ENCODE results near the gene ZNF823. TPM values are rescaled to one million over a fixed set of nuclear protein-coding genes. Genes with fewer than 3 reads are reported as not detected.

The ZNF823 gene
- polyA plus RNA-seq, 1 donor from 2014 or later, result 7.8 TPM

GRCh38 chr19:11685676-11686650 lies 52.8 kb downstream of the ZNF823 start:
- Histone ChIP-seq H3K9me2 (ENCODE audit: insufficient read depth, low read length) (no peaks in the 10 kb centered on the region), H4K20me1 (ENCODE audit: insufficient read depth) (no peaks in the 10 kb centered on the region), H3K27ac (ENCODE audit: low read length) (no peak overlapping the region), H3K9ac (ENCODE audit: low read length) (no peak overlapping the region), H3K4me3 (ENCODE audit: low read length) (no peak overlapping the region), H3K27me3 (ENCODE audit: insufficient read depth, low read depth, low read length) (no peaks in the 10 kb centered on the region), H3K4me2 (ENCODE audit: low read length) (no peak overlapping the region), H3K9me3 (ENCODE audit: low read length) (peaks cover 12% of the 10 kb centered on the region), H3K36me3 (ENCODE audit: insufficient read depth, low read length) (peaks cover 10% of the 10 kb centered on the region), H3F3A (ENCODE audit: insufficient read depth, low read length, poor library complexity, severe bottlenecking) (no peaks in the 10 kb centered on the region), H3K79me2 (replicated peaks; ENCODE audit: insufficient read depth, low read length) (no peaks in the 10 kb centered on the region), H2AFZ (ENCODE audit: low read depth, low read length) (no peak overlapping the region)
- TF ChIP-seq MXI1 (conservative IDR thresholded peaks at IDR 0.05; ENCODE audit: poor library complexity, severe bottlenecking) (no peak), RAD21 (conservative IDR thresholded peaks at IDR 0.05) (no peak), EZH2 (IDR thresholded peaks at IDR 0.05; ENCODE audit: borderline replicate concordance, insufficient read depth, low read length, poor library complexity, severe bottlenecking) (no peak), EP300 (conservative IDR thresholded peaks at IDR 0.05; ENCODE audit: poor library complexity, severe bottlenecking) (no peak), REST (IDR thresholded peaks at IDR 0.05; ENCODE audit: borderline replicate concordance) (no peak), POLR2AphosphoS5 (IDR thresholded peaks at IDR 0.05) (no peak), SMC3 (conservative IDR thresholded peaks at IDR 0.05; ENCODE audit: poor library complexity) (no peak), TAF1 (IDR thresholded peaks at IDR 0.05; ENCODE audit: low read depth) (no peak), CTCF (IDR thresholded peaks at IDR 0.05; ENCODE audit: poor library complexity, severe bottlenecking) (no peak)

GRCh38 chr19:11684987-11685675 lies 53.6 kb downstream of the ZNF823 start:
- no peaks in the 10 kb centered on the region for H3K9me2 ChIP-seq (ENCODE audit: insufficient read depth, low read length)
- H3K4me3 ChIP-seq (ENCODE audit: low read length), result no peak overlapping the region
- H3K9ac ChIP-seq (ENCODE audit: low read length), result no peak overlapping the region
- TF ChIP-seq CTCF (IDR thresholded peaks at IDR 0.05; ENCODE audit: poor library complexity, severe bottlenecking) (no peak), EP300 (conservative IDR thresholded peaks at IDR 0.05; ENCODE audit: poor library complexity, severe bottlenecking) (no peak)
- H3K36me3 ChIP-seq (ENCODE audit: insufficient read depth, low read length), result peaks cover 10% of the 10 kb centered on the region
- no peak overlapping the region for H3K4me2 ChIP-seq (ENCODE audit: low read length)
- H3K9me3 ChIP-seq (ENCODE audit: low read length), result peaks cover 12% of the 10 kb centered on the region
- no peaks in the 10 kb centered on the region for H4K20me1 ChIP-seq (ENCODE audit: insufficient read depth)
- H2AFZ ChIP-seq (ENCODE audit: low read depth, low read length), result no peak overlapping the region
- H3F3A ChIP-seq (ENCODE audit: insufficient read depth, low read length, poor library complexity, severe bottlenecking), result no peaks in the 10 kb centered on the region
- no peaks in the 10 kb centered on the region for H3K27me3 ChIP-seq (ENCODE audit: insufficient read depth, low read depth, low read length)
- no peak overlapping the region for H3K27ac ChIP-seq (ENCODE audit: low read length)
- no peaks in the 10 kb centered on the region for H3K79me2 ChIP-seq (replicated peaks; ENCODE audit: insufficient read depth, low read length)
